HG02885 (cell line): ENCODE results near the gene XPNPEP3.

Experiments
- ATAC-seq: cut with Tn5 transposase; IDR thresholded peaks from one replicate; pipeline ENCODE4 v1.9.1; 2021; ENCODE audit warnings: mild to moderate bottlenecking; ENCODE audit not compliant: unreplicated experiment, poor library complexity

The XPNPEP3 gene

GRCh38 chr22:40922484-40923303 lies 65.7 kb downstream of the XPNPEP3 start:
- no peak for ATAC-seq

- ATAC-seq = no peak
Measured at GRCh38 chr22:40928657-40929056, 71.7 kb downstream of the XPNPEP3 start.

DNA sequence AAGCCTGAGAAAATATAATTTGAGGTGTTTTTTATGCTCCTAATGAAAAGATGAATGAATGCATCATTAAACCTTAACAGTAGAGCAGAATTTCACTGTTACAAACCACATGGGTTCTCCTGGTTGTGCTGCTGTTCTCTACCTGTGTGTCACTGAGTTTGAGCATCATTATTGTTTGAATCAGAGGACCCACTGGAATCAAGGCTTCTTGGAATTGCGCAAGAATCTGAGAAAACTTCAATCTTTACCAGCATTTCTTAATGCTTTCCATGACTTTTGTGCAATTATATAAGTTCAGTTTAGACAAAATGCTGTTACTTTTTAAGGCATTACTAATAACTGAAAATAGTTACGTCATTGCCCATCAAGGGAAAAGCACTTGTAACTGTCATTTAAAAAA lies 75.4 kb downstream of the XPNPEP3 start:
- ATAC-seq = no peak

DNA sequence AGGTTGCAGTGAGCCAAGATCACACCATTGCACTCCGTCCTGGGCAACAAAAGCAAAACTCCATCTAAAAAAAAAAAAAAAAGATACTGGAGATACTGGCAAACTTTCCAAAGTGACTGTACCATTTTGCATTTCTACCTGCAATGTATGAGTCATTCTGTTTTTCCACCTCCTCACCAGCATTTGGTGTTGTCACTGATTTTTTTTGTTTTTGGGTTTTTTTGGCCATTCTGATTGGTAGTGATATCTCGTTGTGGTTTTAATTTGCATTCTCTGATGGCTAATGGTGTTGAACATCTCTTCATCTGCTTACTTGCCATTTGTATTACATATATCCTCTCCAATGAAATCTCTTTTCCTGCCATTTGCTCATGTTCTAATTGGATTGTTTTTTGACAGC lies 82.3 kb downstream of the XPNPEP3 start:
- no peak for ATAC-seq

GRCh38 chr22:40950962-40951794 lies 94.2 kb downstream of the XPNPEP3 start, which contains the start of gene RBX1:
TSS of gene RBX1 (plus strand) at chr22:40951378. CDS start at chr22:40951399, 21 bp downstream.
- ATAC-seq = peak; percentile 79

DNA sequence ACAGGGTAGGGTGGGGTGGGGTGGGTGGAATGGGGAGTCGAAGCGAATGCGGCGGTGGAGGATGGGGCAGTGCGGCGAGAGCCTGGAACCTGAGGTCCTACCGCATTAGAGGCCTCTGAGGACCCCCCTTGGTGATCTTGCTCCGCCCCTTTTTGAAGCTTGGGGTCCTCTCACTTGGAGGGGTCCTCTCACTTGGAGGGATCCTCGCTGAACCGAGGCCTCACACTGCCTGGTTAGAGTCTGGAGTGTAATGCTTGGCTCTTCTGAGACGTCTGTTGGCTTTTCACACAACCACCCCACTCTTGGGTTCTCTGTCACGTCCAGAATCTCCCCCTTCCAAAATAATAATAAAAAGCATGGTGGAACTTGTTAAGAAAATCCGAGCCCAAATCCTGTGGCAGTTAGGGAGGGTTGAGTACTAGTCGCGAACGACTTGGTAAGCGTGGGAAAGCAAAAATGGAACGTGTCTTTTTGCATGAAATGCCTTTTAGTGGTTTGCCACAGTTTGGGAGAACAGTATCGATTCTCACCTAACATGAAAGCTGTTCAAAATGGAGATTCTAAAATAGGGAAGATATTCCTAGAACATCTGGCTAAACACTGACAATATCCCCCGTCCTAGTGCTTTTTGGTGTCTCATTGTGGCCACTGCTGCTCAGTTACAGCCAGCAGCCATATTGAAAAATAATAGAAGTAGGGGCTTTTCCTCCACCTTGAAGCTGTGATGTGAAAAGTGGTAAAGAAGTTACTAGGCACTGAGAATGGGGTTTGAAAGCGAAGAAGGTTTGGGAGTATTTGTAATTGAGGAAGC lies 95.1 kb downstream of the XPNPEP3 start:
- no peak for ATAC-seq

- ATAC-seq = no peak
Measured at GRCh38 chr22:40953471-40953870, 96.5 kb downstream of the XPNPEP3 start.

GRCh38 chr22:40954113-40954512 lies 97.2 kb downstream of the XPNPEP3 start:
- no peak for ATAC-seq

GRCh38 chr22:40955571-40955970 lies 98.6 kb downstream of the XPNPEP3 start:
- ATAC-seq = no peak

DNA sequence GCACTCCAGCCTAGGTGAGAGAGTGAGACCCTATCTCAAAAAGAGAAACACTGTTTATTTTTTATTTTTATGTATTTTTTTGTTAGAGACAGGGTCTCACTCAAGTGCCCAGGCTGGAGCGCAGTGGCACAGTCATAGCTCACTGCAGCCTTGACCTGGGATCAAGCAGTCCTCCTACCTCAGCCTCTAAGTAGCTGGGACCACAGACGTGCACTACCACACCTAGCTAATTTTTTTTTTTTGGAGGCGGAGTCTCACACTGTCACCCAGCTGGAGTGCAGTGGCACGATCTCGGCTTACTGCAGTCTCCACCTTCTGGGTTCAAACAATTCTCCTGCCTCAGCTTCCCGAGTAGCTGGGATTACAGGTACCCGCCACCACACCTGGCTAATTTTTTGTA lies 100.7 kb downstream of the XPNPEP3 start:
- ATAC-seq = no peak

DNA sequence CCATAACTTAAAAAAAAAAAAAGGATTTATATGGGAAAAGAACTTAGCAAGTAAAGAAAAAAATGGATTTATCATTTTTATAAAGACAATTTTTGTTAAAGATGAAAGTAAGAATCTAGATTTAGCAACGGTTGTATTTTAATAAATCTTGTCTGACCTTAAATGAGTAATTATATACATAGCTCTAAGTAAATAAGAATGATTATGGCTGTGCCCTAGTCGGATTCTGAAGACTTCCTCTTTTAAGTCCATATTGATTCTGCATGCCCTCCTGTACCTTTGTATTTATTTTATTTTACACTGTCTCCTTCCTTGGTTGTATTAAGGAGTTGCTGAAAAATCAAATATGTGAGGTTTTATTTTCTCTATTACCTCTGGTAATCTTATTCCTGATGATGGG lies 101.4 kb downstream of the XPNPEP3 start:
- no peak for ATAC-seq

DNA sequence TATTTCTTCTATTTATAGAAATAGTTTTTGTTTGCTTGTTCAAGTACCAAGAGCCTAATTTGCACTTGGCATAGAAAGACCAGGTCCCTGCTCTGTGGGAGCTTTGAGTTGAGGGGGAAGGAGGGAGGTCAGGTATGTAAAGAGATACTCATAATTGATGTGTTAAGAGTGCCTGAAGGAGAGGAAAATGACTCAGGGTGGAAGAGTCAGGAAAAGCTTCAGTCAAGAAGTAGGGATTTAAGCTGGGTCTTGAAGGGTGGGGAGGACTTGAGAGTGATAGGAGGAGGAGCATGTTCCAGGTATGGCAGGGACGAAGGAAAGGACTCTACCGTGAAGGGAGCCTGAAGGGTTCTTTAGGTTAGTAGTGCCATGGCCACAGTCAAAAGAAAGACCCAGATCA lies 103.2 kb downstream of the XPNPEP3 start:
- ATAC-seq = no peak

DNA sequence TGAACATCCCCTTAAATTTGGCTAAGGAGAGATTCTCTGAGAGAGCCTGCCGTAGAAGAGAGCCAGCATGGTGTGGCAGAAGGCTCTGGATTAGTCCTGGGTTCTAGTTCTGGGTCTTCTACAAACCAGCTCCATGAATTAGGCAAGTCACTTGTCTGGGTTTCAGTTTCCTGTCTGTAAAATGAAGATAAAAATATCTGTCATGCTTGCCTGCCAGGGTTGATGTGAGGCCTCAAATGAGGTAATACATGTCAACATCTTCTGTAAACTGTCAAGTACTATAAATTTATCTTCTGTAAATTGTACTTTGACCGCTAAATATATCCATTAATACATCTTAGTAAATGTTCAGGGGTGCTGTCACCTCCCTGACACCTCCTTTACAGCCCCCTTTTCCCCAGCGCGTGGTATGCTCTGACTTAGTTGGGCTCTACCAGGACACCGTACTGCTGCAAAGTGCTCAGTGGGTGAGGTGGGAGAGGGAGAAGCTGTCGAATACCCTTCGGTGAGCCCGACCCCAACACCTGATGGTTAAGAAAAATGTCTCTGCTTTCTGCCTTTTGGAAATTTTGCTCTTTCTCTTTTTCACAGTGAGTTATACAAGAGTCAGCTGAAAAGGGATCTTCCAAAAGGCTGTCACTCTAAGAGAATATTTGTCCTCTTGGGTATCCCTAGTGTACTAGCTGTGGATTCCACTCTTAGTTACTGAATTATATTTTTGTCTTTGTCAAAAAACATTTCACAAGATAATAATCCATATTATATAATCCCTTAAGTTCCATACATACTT lies 109.2 kb downstream of the XPNPEP3 start:
- no peak for ATAC-seq

DNA sequence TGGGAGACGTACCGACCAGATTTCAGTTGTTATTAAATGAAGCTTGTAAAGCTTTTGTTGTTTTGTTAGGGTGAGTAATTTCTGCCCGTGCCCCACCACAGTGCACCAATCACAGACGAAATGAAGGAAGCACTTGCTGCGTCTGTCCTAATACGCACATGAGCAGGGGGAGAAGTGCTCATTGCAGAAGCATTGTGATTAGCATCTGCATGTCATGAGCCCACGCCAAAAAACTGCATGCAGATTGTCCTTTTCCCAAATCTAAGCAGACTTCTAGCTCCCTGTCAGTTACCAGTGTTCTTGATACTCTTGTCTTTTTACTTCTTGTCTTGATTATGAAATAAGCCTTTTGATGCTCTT lies 109.8 kb downstream of the XPNPEP3 start:
- no peak for ATAC-seq

GRCh38 chr22:40967111-40967760 lies 110.3 kb downstream of the XPNPEP3 start:
- ATAC-seq = no peak

DNA sequence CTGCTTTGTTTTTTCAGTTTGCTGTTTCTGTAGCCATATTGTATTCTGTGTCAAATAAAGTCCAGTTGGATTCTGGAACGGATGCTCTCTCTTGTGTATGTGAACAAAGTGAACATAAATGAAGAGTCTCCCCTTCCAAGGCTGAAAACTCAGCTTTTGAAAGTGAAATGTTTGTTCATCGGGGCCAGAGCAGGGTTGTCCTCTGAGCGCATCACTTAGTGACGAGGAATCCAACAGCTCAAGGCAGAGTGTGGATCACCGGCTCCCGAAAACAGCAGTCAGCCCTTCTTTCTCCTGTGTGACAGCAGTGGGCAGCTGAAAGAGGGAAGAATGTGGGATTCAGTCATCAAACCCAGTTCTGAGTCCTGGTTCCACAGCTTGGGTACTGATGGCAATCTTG lies 115.6 kb downstream of the XPNPEP3 start:
- ATAC-seq = no peak

- no peak for ATAC-seq
Measured at GRCh38 chr22:40973144-40973543, 116.2 kb downstream of the XPNPEP3 start.

- ATAC-seq = no peak
Measured at GRCh38 chr22:40975366-40975765, 118.4 kb downstream of the XPNPEP3 start.
